ENCODE data around the gene SCN5A.

The SCN5A gene

DNA sequence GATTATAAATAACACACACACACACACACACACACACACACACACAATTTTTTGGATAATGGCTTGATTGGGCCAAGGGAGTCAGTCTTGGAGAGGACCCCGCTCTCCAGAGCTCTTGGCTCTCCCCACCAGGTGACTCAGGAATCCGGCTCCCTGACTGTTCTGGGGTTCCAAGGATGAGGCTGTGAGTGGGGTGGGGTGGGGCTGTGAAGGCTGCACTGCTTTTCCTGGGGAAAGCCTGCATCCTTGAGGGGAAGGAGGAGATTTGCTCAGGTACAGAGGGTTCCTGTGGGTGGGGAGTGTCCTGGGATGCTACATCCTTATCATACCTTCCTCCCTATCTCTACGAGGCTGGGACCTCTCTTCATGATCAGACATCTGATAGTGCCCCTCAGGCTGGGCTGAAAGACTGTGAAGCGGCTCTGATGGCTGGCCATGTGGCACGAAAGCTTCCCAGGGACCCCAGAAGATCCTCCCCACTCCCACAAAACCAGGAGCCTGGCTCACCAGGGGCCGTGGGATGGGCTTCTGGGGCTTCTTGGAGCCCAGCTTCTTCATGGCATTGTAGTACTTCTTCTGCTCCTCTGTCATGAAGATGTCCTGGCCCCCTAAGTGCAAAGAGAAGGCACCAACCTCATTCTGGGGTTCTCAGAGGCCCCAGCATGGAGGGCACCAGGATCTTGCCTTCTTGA lies 94.2 kb downstream of the SCN5A start:
- DNase-seq, result no peak
- TF ChIP-seq, protein P1, sequence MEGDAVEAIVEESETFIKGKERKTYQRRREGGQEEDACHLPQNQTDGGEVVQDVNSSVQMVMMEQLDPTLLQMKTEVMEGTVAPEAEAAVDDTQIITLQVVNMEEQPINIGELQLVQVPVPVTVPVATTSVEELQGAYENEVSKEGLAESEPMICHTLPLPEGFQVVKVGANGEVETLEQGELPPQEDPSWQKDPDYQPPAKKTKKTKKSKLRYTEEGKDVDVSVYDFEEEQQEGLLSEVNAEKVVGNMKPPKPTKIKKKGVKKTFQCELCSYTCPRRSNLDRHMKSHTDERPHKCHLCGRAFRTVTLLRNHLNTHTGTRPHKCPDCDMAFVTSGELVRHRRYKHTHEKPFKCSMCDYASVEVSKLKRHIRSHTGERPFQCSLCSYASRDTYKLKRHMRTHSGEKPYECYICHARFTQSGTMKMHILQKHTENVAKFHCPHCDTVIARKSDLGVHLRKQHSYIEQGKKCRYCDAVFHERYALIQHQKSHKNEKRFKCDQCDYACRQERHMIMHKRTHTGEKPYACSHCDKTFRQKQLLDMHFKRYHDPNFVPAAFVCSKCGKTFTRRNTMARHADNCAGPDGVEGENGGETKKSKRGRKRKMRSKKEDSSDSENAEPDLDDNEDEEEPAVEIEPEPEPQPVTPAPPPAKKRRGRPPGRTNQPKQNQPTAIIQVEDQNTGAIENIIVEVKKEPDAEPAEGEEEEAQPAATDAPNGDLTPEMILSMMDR (IDR thresholded peaks at IDR 0.05; ENCODE audit: low read depth, low read length), result no peak
- Histone ChIP-seq H3K27me3 (no peaks in the 10 kb centered on the region), H3K4me3 (ENCODE audit: low read depth, low read length) (no peak overlapping the region), H3K4me1 (no peaks in the 10 kb centered on the region), H3K9me3 (no peaks in the 10 kb centered on the region), H3K36me3 (no peaks in the 10 kb centered on the region)

DNA sequence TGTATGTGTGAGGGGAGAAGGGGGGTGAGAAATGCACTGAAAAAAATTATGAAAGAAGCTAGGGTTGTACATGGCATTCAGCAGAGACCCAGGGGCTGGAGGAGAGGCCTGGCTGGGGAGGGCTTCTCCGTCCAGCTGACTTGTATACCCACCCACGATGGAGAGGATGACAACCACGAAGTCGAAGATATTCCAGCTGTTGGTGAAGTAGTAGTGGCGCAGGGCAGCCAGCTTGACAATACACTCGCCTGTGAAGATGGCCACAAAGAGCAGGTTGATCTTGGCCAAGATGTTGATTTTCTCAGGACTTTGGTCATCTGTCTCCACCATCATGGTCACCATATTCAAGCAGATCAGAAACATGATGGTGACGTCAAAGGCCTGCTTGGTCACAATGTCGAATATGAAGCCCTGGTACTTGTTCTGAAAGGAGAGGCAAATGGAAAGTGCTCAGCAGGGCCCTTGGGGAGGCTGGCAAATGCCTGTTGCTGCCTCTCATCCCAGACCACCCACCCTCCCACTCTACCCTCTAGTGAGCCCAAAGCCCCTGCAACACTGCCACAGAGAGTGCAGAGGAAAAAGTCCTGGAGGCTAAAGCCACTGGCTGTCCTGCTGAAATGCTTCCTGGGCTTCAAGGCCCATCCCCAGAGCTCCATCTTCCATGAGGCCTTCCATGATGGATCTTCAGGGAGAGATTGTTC lies 95.2 kb downstream of the SCN5A start:
- no peaks in the 10 kb centered on the region for H3K36me3 ChIP-seq
- no peaks in the 10 kb centered on the region for H3K27me3 ChIP-seq
- no peak overlapping the region for H3K4me3 ChIP-seq (ENCODE audit: low read depth, low read length)
- TF ChIP-seq, protein P1 (IDR thresholded peaks at IDR 0.05; ENCODE audit: low read depth, low read length), result no peak
- DNase-seq, result no peak
- no peaks in the 10 kb centered on the region for H3K9me3 ChIP-seq
- H3K4me1 ChIP-seq, result no peaks in the 10 kb centered on the region

DNA sequence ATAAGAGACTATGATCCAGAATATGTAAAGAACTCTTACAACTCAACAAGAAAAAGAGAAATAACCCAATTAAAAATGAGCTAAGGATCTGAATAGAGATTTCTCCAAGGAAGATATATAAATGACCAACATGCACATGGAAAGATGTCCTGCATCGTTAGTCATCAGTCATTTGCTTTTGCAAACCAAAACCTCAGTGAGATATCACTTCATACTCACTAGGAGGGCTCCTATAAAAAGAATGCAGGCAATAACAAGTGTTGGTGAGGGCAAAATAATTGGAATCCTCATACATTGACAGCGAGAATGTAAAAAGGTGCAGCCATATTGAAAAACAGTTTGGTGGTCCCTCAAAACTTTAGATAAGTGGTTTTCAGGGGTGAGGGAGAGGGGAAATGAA lies 96.4 kb downstream of the SCN5A start:
- TF ChIP-seq, protein P1 (IDR thresholded peaks at IDR 0.05; ENCODE audit: low read depth, low read length), result no peak
- no peaks in the 10 kb centered on the region for H3K27me3 ChIP-seq
- no peaks in the 10 kb centered on the region for H3K36me3 ChIP-seq
- H3K9me3 ChIP-seq, result no peaks in the 10 kb centered on the region
- no peak for DNase-seq
- no peaks in the 10 kb centered on the region for H3K4me1 ChIP-seq
- H3K4me3 ChIP-seq (ENCODE audit: low read depth, low read length), result no peak overlapping the region

DNA sequence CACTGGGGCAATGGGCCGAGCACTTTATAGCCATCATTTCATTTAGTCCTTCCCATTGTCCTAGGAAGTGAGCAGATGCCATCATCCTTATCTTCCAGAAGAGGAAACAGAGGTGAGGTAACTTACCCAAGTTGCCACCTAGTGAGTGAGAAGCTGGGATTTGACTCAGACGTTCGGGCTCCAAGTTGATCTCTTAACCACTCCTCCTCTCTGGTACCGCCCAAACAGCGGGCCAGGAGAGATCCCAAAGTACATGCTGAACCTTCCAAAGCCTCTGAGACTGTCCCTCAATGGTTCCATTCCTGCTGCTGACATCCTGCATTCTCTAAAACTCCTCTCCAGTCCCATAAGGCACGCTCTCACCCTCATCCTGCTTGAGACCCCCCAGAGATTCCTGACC lies 97.1 kb downstream of the SCN5A start:
- Histone ChIP-seq H3K4me3 (ENCODE audit: low read depth, low read length) (no peak overlapping the region), H3K27me3 (no peaks in the 10 kb centered on the region), H3K9me3 (no peaks in the 10 kb centered on the region), H3K36me3 (no peaks in the 10 kb centered on the region), H3K4me1 (no peaks in the 10 kb centered on the region)
- DNase-seq, result no peak
- TF ChIP-seq, protein P1 (IDR thresholded peaks at IDR 0.05; ENCODE audit: low read depth, low read length), result no peak

DNA sequence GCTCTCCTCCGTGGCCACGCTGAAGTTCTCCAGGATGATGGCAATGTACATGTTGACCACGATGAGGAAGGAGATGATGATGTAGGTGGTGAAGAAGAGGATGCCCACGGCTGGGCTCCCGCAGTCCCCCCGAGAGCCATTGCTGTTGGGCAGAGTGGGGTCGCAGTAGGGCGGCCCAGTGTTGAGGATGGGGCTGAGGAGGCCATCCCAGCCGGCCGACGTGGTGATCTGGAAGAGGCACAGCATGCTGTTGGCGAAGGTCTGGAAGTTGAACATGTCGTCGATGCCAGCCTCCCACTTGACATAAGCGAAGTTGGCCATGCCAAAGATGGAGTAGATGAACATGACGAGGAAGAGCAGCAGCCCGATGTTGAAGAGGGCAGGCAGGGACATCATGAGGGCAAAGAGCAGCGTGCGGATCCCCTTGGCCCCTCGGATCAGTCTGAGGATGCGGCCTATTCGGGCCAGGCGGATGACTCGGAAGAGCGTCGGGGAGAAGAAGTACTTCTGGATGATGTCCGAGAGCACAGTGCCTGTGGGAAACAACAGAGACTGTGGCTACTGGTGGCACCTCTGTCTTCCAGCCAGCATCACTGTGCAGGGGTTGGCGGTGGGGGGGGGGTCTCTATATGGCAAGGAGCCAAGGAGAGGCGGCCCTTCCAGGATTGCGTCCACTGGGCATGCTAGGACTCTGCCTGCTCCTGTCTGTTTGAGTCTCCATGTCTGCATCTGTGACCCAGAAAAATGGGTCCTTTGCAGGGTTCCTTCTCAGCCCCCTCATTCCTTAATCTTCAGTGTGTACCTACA lies 98.3 kb downstream of the SCN5A start:
- Histone ChIP-seq H3K4me1 (no peaks in the 10 kb centered on the region), H3K9me3 (no peaks in the 10 kb centered on the region), H3K27me3 (no peaks in the 10 kb centered on the region), H3K36me3 (no peaks in the 10 kb centered on the region), H3K4me3 (ENCODE audit: low read depth, low read length) (no peak overlapping the region)
- DNase-seq, result no peak
- TF ChIP-seq, protein P1 (IDR thresholded peaks at IDR 0.05; ENCODE audit: low read depth, low read length), result no peak
